ENCODE results near the gene NUP93.
A peak's percentile ranks its signal among the peaks of the same experiment; 100 is the strongest.
"Not testable (repeated sequence)": the region's sequence is repeated elsewhere in the genome, so short reads cannot be mapped to it uniquely, and the experiment has no call there.

The NUP93 gene

DNA sequence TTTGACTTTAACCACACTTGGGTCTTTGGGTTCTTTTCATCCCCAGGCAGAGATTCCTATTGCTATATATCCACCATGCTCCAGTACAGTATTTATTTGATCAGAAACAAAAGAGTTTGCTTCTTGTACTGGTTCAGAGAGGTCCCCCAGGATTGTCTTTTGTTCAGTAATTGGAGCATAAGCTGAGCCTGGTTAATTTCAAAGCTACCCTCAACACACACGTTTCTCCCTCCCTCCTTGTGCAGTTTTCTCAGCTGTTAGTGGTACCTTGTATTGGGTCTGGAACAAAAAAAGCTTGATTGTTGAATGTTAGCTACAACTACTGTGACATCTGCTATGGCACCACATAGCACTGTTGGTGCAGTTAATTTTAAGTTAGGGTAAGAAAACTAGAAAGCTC lies 50.0 kb downstream of the NUP93 start:
- DNase-seq (ENCODE audit: low spot score): no peak

DNA sequence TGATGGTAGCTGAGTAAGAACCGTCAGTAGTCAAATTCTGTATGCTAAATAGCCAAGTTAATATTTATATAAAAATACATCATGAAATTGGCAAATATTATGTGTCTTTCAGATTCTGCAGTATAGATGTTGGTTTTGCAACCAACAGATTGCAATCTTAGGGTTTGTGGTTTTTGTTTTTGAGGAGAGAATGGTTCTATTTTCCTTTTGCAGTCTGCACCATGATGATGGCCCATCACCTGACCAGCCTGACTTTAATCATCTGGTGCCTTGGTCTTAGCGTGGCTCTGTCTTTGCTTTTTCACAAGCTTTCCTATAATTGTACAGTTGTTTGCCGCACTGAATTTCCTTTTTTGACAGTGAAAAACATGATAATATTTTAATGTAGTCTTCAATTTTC lies 50.7 kb downstream of the NUP93 start:
- no peak for DNase-seq (ENCODE audit: low spot score)

DNA sequence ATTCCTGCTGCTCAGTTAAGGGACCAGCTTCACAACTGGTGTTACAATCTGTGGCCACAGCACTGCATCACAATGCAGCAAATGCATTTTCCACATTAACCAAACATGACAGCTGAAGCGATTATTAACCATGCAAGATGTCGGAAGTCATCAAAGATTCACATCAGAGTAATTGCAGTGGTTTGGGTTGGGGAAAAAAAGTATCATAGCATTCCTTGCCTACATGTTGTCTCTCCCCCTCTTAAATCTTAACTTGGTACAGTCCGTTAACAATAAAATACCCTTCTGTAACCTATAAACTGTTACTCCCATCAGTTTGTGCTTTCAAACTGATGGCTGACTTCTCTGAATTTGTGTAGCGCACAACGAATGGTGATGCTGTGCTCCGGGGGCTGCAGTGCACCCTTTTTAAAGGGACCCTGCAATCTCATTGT lies 51.6 kb downstream of the NUP93 start:
- DNase-seq (ENCODE audit: low spot score): no peak

DNA sequence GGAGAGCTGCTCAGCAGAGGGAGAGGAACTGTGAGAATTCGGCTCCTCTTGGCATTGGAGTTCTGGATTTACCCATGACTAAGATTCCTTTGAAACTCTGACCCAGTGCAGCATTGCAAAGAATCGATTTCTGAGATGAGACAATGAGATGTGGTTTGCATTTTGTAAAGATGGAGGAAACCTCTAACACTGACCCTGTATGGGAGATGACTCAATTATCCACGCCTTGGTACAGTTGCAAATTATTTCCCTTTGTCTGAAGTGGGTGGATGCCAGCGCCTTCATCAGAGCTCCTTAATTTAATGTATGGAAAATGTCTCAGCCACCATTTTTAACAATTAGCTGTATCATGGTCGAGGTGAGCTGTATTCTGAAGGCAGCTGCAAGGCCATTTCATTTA lies 53.4 kb downstream of the NUP93 start:
- no peak for DNase-seq (ENCODE audit: low spot score)

DNA sequence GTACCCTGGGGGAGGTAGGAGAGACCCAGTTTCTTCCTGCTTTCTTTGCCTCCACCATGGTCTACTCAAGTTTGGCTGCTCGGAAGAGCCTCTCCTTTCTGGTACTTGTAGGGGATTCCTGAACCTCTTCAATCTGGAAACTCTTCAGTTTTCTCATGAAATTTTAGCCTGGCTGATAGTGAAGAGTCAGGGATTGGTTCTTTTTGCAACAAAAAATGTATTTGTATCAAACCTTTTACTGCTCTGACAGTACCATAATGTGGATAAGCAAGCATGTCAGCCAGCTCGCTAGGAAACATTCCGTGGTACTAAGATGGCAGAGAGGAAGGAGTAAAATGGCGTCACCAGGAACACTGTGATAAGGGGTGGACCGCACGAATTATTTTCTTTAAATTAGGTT lies 55.4 kb downstream of the NUP93 start:
- no peak for DNase-seq (ENCODE audit: low spot score)

DNA sequence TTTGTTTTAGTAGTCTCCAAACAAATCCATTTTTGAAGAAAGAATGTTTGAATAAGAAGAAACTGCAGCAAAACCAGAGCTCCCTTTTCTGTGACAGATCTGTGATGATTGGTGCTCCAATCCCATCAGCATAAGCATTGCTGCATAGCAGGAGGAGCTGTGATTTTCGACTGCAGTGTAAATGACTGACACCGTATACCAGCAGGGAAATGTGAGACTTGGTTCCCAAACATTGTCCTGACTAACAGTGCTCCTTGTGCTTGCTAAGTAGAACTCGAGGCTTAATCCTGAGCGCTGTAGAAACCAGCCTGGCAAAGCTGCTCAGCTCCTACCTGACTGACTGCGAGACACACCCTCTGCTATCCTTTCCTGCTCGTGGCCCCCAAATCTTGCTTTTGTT lies 57.2 kb downstream of the NUP93 start:
- DNase-seq (ENCODE audit: low spot score): no peak

DNA sequence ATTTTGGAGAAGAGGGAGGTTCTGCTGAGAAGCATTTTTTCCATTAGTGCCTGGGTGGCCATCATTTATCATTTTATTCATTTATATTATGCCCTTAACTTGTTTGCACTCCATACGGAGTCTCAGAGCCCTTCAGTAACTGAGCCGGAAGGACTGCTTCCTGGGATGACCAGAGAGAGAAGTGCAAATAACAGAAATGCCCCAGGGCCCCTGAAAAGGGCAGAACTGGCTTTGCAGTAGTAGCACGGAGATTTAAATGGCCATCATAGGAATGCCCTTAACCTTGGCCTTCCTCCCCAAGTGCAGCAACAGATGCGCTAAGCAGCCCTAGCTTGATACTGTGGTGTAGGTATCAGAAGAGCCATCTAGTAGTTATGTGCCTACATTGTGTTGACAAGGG lies 58.5 kb downstream of the NUP93 start:
- DNase-seq (ENCODE audit: low spot score): no peak

DNA sequence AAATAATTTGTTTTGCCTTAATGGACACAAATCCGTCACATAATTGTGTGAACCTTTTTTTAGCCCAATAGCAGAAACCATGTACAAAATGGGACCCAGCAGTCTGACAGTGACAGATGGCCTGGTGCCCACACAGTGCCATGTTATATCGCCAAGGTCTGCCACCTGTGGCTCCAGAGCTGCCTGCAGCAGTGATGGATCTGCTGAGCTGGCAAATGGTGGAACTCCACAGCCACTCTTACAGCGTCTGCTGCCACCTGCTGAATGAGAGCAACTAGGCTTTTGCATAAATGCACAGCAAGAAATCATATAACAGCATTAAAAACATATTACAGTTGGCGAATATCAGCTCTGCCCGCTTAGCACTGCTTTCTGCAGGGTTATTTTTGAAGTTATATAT lies 59.4 kb downstream of the NUP93 start:
- peak; percentile 49 for DNase-seq (ENCODE audit: low spot score)

DNA sequence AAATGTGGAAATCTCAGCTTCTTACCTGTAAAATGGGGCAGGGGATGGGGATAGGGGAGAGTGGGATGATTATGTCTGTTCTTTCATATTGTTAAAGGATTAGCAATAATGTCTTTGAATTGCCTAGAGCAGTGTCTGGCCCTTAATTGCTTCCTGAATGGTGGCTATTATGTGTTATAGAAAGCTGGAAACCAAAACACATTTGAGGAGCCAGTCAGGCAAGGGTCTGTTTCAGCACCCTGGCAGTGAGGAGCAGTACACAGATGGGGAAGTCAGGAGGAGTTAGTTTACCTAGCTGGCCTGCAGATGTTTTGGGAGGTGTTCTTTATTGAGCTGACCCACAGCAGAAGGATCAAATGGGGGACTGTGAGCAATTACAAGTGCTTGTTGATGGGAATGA lies 63.0 kb downstream of the NUP93 start:
- no peak for DNase-seq (ENCODE audit: low spot score)

DNA sequence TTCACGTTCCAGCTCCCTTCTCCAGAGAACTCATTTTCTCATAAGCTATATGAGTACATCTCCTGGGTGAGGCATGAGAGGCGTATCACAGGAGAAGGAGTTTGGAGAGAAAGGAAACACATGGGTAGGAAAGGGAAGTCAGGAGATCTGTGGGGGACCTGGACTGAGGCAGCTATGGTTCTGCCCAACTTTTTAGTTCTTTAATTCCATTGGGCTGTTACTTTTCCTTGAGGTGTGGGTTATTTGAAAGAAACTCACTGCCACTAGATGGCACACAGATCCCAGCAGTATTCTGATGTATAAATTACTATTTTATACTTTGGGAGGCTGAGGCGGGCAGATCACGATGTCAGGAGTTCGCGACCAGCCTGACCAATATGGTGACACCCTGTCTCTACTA lies 63.6 kb downstream of the NUP93 start:
- DNase-seq (ENCODE audit: low spot score): peak; percentile 32

DNA sequence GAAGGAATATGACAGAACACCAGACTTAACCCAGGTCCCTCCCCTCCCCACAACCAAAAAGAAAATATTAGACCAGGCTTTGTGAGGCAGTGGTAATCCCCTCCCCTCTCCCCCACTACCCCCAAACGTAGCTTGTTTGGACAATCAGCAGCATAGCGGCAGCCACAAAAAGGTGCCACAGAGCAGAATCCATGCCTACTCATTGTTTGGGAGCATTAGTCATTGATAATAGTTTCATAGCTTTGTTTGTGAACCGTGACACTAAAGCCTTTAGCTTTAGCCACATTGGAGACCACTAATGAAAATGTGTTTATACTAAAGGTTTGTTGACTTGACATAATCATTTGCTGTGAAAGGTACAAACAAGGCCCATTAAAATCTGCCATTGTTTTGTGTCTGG lies 65.1 kb downstream of the NUP93 start:
- DNase-seq (ENCODE audit: low spot score): no peak

DNA sequence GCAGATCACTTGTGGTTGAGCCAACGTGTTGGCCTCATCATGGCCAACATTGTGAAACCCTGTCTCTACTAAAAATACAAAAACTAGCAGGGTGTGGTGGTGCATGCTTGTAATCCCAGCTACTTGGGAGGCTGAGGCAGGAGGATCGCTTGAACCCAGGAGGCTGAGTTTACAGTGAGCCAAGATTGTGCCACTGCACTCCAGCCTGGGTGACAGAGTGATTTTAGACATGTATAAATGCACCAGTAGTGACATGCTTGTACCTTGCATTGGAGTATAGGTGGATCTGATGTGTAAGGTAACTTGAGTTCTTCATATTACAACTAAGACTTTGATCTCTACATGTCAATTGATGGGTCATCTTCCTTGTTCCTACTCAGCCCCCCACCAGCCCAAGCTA lies 67.1 kb downstream of the NUP93 start:
- not testable (repeated sequence) for DNase-seq (ENCODE audit: low spot score)

DNA sequence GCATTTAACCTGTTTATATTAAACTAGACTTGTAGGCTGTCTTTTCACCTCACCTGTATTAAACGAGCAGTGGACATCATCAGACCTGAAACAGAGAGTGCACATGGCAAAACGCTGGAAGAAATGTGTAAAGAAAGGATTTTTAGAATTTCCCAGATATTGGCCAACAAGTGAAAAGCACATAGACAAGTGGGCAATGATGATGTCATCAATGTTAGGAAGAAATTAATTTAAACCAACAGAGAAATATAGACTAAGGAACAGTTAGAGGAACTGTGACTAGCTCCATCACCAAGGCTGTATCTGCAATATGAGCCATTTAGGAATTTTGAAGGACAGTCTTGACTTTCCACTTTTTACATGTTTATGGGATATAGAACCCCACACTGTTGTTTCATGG lies 67.9 kb downstream of the NUP93 start:
- DNase-seq (ENCODE audit: low spot score): no peak

DNA sequence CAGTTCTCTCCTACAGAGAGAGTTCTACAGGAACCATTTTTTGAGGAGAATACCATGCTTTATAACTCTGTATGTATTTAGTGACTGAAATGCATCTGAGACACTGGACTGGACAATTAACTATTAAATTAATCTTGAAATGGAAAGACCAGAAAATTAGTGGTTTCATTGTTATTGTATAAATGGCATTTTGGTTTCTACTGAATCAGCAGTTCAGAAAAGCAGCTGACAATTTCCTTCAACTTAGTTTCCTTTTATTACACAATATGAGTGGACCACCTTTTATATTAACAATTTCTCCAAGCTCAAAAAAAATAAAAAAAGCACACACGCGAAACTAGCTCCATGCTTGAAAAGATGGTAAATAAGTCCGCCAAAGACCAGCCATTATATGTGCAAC lies 69.0 kb downstream of the NUP93 start:
- DNase-seq (ENCODE audit: low spot score): no peak

DNA sequence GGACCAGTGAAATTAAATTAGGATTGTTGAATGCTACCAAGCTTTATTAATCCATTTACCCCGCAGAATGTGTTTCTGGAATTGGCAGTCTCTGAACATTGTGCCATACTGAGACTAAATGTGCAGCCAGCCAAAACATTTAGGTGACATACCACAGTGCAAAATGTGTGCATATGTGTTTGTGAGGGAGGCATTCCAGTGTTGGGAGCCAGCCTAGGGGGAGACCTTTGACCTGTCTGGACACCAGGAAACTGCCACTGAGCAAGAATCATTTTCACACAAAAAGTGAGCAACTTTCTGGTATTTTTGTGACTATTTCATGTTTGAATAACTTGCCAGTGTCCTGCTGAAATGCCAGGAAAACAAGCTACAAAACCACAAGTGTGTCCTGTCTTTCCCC lies 70.4 kb downstream of the NUP93 start:
- DNase-seq (ENCODE audit: low spot score): peak; percentile 32

DNA sequence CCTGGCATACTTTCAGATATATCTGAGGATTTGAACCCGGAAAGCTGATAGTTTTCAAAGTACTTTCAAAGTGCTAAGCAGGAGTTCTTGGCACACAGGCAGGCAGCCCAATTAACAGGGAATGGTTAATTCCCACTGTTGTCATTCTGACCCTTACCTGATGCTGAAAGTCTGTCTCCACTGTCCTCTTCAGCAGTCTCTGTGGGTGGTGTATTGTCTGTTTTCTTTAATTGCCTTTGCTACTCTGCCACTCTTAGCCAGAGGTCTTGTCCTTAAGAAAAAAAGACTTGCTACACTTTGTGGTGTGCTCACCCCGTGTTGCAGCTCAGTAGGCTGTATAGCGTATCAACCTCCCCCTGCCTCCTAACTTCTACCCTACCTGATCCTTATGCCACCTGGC lies 71.8 kb downstream of the NUP93 start:
- no peak for DNase-seq (ENCODE audit: low spot score)

DNA sequence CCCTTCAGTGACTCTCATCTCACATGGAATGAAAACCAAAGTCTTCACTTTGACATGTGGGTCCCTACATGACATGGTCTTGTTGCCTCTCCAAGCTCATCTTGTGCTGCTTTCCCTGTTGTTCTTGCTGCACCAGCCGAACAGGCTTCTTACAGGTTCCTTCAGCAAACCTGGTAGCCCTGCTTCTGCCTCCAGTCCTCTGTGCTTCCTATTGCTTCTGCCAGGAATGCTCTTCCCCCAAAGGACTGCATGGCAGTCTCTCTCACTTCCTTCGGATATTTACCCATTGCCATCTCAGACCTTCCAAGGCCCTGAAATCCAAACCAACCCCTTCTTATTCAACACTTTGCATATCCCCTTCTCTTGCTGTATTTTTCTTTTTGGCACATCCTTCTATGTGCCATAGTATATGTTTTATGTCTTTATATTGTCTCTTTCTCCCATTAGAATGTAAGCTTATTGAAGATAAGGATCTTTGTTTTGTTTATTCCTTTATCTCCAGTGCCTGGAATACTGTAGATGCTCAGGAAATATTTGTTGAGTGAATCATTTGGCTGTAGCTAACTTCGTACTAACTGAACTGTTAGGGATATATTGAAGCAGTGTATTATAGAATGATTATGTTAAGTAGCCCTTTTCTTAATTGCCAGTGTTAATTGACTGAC lies 77.2 kb downstream of the NUP93 start:
- no peak for DNase-seq (ENCODE audit: low spot score)

DNA sequence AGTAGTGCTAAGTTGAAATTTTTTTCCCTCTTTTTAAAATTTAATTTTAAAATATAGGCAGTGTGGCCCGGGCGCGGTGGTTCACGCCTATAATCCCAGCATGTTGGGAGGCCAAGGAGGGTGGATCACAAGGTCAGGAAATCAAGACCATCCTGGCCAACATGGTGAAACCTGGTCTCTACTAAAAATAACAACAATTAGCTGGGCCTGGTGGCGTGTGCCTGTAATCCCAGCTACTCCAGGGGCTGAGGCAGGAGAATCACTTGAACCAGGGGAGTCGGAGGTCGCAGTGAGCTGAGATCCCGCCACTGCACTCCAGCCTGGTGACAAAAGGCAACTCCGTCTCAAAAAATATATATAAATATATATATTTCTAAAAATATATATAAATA lies 77.7 kb downstream of the NUP93 start:
- DNase-seq (ENCODE audit: low spot score): not testable (repeated sequence)

DNA sequence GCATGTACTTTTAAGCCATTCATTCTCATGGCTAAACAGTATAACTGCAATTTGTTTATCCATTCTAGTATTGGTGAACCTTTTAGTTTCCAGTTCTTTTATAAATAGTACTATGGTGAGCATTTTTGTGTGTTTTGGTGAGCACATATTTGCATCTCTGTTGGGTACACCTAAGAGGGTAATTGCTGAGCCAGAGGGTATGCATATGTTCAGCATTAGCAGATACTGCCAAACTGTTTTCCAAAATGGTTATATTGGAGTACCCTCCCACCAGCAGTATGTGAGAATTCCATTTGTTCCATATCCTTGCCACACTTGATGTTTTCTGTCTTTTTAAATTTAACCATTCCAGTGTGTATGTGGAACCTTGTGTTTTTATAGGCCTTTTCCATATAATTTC lies 81.0 kb downstream of the NUP93 start:
- DNase-seq (ENCODE audit: low spot score): no peak

DNA sequence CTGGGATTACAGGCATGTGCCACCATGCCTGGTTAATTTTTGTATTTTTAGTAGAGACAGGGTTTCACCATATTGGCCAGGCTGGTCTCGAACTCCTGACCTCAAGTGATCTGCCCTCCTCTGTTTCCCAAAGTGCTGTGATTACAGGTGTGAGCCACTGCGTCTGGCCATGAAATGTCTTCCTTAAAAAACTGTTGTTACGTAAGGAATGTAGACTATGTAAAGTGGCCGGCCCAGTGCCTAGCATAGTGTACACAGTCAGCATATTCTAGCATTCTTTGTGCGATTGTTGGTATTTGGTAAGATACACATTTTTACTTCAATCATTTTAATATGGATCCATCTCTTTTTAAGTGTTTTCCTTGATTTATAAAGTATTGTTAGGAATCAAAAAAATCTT lies 81.7 kb downstream of the NUP93 start:
- DNase-seq (ENCODE audit: low spot score): not testable (repeated sequence)

DNA sequence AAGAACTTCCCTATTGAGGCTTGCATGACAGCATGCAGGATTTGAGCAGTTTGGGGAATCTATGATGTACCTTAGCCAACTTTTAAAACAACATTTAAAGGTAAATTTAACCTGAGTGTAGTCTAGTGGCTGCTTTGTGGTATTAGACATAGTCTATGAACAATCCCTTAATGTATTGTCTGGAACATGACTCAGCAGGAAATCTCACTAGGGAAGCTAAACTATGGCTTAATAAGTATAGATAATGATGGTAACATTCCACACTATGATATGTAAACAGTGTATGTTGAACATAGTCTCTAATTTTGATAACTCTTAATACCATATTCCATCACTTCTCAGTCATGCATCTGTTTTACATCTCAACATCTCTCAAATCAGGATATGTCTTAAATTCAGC lies 83.0 kb downstream of the NUP93 start:
- DNase-seq (ENCODE audit: low spot score): no peak

DNA sequence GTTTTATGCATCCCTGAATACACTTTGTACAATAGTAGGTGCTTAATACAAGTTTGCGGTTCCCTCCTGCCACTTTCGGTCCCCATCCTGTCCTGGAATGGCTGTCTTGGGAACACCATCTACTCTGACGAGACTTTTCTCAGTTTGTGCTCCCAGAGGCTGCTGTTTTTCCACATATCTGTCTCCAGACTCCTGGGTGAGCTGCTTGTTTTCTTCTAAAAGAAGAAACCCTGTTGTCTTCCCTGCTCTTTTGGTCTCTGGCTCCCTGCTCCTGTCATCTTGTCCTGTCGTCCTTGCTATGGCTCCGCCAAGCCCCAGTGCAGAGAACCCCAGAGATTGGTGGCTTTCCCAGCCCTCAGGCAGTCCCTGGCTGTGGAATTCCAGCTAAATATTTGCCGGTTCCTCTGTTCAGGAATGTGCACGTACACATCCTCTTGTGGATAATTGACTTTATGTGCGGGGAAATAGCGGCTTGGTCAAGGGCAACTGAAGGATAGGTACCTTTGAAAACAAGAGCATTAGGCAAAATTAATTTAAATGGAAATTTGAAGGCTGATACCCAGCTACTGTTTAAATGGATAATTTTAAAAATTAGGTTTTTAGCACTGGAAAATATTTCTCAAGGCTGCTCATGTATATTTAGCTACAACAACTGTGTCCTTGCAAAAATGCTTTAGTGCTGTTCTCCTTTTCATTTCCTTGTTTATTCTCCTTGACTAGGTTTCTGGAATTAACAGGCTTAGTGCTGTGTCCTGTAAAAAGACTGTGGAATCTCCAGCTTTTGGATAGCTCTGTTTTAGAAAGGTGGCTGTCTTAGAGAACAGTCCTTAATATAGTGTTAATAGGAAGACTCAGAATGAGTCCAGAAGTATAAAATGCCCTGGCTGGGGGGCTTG lies 84.9 kb downstream of the NUP93 start:
- no peak for DNase-seq (ENCODE audit: low spot score)

DNA sequence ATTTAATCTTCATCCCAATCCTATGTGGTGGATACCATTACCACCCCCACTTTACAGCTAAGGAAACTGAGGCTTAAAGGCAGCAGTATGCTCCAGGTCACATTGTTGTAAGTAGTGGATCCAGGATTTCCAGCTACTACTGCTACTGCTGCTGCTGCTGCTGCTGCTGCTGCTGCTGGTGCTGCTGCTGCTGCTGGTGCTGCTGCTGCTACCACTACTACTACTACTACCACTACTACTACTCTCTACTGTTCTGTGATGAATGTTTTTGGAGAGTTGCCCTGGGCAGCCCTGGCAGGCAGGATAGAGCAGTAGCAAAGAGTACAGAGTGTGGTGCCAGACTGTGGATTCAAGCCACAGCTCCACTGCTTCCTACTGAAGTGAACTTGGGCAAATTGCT lies 85.8 kb downstream of the NUP93 start:
- no peak for DNase-seq (ENCODE audit: low spot score)

DNA sequence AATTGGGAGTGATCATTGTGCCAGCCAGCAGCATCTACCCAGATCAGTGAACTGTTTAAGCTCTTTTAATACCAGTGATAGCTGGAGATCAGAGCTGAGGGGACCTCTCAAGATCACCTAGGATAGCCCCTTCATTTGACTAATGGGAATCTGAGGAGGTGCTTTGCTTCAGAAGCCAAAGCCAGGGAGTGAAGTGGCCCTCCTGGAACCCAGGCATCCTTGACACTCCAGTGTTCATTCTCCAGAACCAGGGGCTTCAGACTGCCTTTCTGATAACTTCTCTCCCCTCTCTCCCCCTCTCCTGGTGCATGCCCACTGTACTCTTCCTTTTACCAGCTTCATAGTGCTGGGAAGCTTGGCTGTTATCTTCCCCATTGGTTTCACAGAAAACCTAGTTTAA lies 87.1 kb downstream of the NUP93 start:
- no peak for DNase-seq (ENCODE audit: low spot score)
